GM23248 (cell line): ENCODE data around the gene MSANTD1. TPM values are rescaled to one million over a fixed set of nuclear protein-coding genes. Genes with fewer than 3 reads are reported as not detected.

Source experiments
- DNase-seq: peaks from one replicate; pipeline ENCODE4 v3.0.0-alpha.2; 2015
- H2AFZ ChIP-seq: fragments of 200-600 bp; sonication (generic); 2 replicates; pipeline ENCODE4 v1.6.1; 2016; ENCODE audit warnings: antibody characterized with exemption
- H3F3A ChIP-seq: fragments of 200-600 bp; sonication (generic); 2 replicates; pipeline ENCODE4 v1.6.1; 2016; ENCODE audit warnings: mild to moderate bottlenecking, antibody characterized with exemption, mixed run types; ENCODE audit not compliant: insufficient read depth
- H3K27ac ChIP-seq: fragments of 200-600 bp; sonication (generic); 2 replicates; pipeline ENCODE4 v1.5.1; 2016; ENCODE audit warnings: mild to moderate bottlenecking
- H3K27me3 ChIP-seq: fragments of 200-600 bp; sonication (generic); replicated peaks from 2 replicates; pipeline ENCODE4 v1.6.1; 2016; ENCODE audit warnings: mild to moderate bottlenecking; ENCODE audit not compliant: insufficient read depth
- H3K36me3 ChIP-seq: fragments of 200-600 bp; sonication (generic); 2 replicates; pipeline ENCODE4 v1.6.1; 2016; ENCODE audit warnings: low read depth, mild to moderate bottlenecking
- H3K4me1 ChIP-seq: fragments of 200-600 bp; sonication (generic); 2 replicates; pipeline ENCODE4 v1.6.1; 2016; ENCODE audit warnings: mild to moderate bottlenecking; ENCODE audit not compliant: insufficient read depth
- H3K4me2 ChIP-seq: fragments of 200-600 bp; sonication (generic); one replicate; pipeline ENCODE4 v1.6.1; 2016; ENCODE audit warnings: mild to moderate bottlenecking; ENCODE audit not compliant: unreplicated experiment
- H3K4me3 ChIP-seq: fragments of 200-600 bp; sonication (generic); 2 replicates; pipeline ENCODE4 v1.5.1; 2016; ENCODE audit warnings: mild to moderate bottlenecking
- H3K79me2 ChIP-seq: fragments of 200-600 bp; sonication (generic); 2 replicates; pipeline ENCODE4 v1.6.1; 2016; ENCODE audit warnings: mild to moderate bottlenecking; ENCODE audit not compliant: insufficient read depth
- H3K9ac ChIP-seq: fragments of 200-600 bp; sonication (generic); 2 replicates; pipeline ENCODE4 v1.6.1; 2016; ENCODE audit warnings: mild to moderate bottlenecking
- H3K9me2 ChIP-seq: fragments of 200-600 bp; sonication (generic); 2 replicates; pipeline ENCODE4 v1.6.1; 2016; ENCODE audit warnings: mixed run types, mild to moderate bottlenecking, moderate library complexity; ENCODE audit not compliant: insufficient read depth
- H3K9me3 ChIP-seq: fragments of 200-600 bp; sonication (generic); one replicate; pipeline ENCODE4 v1.6.1; 2017; ENCODE audit warnings: low read depth
- H4K20me1 ChIP-seq: fragments of 200-600 bp; sonication (generic); 2 replicates; pipeline ENCODE4 v1.6.0; 2016; ENCODE audit not compliant: insufficient read depth
- EZH2 ChIP-seq: fragments of 200-600 bp; sonication (generic); IDR thresholded peaks from 2 replicates; pipeline ENCODE4 v1.6.1; 2018; ENCODE audit warnings: antibody characterized with exemption, mild to moderate bottlenecking; ENCODE audit not compliant: insufficient read depth, poor library complexity, severe bottlenecking
- EZH2phosphoT487 ChIP-seq: fragments of 200-600 bp; sonication (generic); IDR thresholded peaks from 2 replicates; pipeline ENCODE4 v1.6.1; 2018; ENCODE audit warnings: antibody characterized with exemption, moderate library complexity, mild to moderate bottlenecking, low read depth; ENCODE audit not compliant: insufficient read depth
- WGBS, 2 experiments: methylation state at CpG; one replicate each; pipeline ENCODE4 v1.1.6; 2015 to 2017; ENCODE audit warnings: low lambda C conversion rate in 2 of 2, low coverage in 1 of 2; ENCODE audit errors: missing lambda C conversion rate in 2 of 2; 5-methylcytosine and 5-hydroxymethylcytosine counted together
- in situ Hi-C: fragments of 300-500 bp; cut with MboI; formaldehyde crosslinking; loops from 2 replicates; pipeline ENCODE4 v1.15.0; 2020
- polyA plus RNA-seq: library from polyadenylated mRNA; unstranded; fragments of >200 nt; fragmentation: Nextera tagmentation; extraction: Ambion mirVana; gene quantifications from 2 replicates; pipeline ENCODE4 v1.2.1, GENCODE V29; 2016
- total RNA-seq: library from RNA; depleted of rRNA; stranded (reverse); fragments of >200 nt; shearing (Covaris generic); gene quantifications from 2 replicates; pipeline ENCODE4 v1.2.3, GENCODE V29; 2014

Gene MSANTD1
- total and polyA plus RNA-seq, 2 experiments from 2014 or later: not detected

DNA sequence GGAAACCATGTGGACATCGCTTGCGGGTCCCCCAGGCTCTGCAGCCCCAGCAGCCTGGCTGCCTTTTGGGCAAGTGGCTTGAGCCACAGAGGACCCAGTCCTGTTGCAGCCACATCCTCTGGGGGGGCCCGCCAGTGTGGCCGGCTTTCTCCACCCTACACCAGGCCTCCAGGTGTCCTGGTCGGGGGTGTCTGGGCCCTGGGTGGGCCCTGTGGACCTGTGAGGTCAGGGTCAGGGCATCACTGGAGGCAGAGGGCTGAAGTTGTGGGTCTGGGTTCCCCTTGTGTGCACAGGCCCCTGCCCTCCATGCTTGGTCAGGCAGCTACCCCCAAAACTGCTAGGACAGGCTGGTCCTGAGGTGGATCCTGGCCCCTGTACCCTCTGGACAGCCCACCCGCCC lies 3.3 kb upstream of the MSANTD1 start:
- no peak for DNase-seq
- TF ChIP-seq EZH2phosphoT487 (no peak), EZH2 (no peak)
- Histone ChIP-seq H3K27ac (no peak overlapping the region), H3K36me3 (no peaks in the 10 kb centered on the region), H3K4me3 (no peak overlapping the region), H3K4me2 (no peak overlapping the region), H3K79me2 (no peaks in the 10 kb centered on the region), H2AFZ (no peak overlapping the region), H3K9me3 (no peaks in the 10 kb centered on the region), H3F3A (peaks cover 3% of the 10 kb centered on the region; the same call in 1 of the 2 replicates), H4K20me1 (no peaks in the 10 kb centered on the region), H3K4me1 (no peaks in the 10 kb centered on the region), H3K27me3 (no peaks in the 10 kb centered on the region), H3K9ac (no peak overlapping the region), H3K9me2 (no peaks in the 10 kb centered on the region)
- in situ Hi-C loops: no loop called here
- 77 to 83% methylated on average over 5 to 6 of the region's 6 CpGs for WGBS, 2 experiments

DNA sequence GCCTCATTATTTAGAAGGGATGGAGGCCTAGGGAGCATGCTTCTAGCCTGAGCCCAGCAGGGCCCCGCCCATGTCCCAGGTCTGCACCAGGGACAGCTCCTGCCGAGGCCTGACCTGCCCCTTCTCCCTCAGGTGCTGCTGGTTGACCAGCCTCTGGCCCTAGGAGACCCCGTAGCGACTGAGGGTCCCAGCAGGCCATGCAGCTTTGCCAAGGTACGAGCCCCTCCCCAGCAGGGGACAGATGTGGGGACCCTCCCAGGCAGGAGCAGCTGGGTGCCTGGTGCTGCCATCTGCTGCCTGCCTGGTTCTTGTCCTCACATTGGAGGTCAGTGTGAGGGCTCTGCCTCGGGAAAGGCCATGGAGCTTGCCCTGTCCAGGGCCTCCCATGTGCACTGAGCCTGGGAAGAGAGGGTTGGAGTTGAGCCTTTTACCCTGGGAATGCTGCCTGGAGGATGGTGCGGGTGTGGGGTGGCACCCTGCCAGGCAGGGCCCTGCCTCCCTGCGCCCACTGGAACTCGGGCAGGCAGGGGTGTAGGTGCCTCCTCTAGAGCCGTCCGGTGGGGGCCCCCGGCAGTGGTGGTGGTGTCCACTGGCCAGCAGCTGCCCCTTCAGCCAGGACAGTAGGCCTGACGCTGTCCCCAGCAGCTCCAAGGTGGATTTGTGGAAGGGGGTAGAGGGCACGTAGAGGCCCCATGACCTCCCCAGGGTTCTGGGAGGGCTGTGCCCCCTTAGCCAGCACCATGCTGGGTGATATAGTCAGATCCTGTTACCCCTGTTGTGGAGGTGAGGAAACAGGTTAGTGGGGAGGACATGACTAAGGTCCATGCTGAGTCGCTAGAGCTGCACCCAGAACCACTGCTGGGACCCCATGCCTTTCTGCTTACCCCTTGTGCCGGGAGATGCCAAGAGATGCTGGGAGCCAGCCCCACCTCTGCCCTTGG lies 2.2 kb upstream of the MSANTD1 start:
- Histone ChIP-seq H3K4me1 (no peaks in the 10 kb centered on the region), H3K4me3 (no peak overlapping the region), H3K27ac (no peak overlapping the region), H3F3A (peaks cover 3% of the 10 kb centered on the region; the same call in 1 of the 2 replicates), H2AFZ (no peak overlapping the region), H3K36me3 (no peaks in the 10 kb centered on the region), H3K79me2 (no peaks in the 10 kb centered on the region), H3K27me3 (no peaks in the 10 kb centered on the region), H3K4me2 (no peak overlapping the region), H3K9ac (no peak overlapping the region), H4K20me1 (no peaks in the 10 kb centered on the region), H3K9me2 (no peaks in the 10 kb centered on the region), H3K9me3 (no peaks in the 10 kb centered on the region)
- DNase-seq: no peak
- 76 to 79% methylated on average over 16 of the region's 16 CpGs for WGBS, 2 experiments
- no peak for TF ChIP-seq EZH2
- TF ChIP-seq EZH2phosphoT487: no peak
- in situ Hi-C loops: no loop called here

DNA sequence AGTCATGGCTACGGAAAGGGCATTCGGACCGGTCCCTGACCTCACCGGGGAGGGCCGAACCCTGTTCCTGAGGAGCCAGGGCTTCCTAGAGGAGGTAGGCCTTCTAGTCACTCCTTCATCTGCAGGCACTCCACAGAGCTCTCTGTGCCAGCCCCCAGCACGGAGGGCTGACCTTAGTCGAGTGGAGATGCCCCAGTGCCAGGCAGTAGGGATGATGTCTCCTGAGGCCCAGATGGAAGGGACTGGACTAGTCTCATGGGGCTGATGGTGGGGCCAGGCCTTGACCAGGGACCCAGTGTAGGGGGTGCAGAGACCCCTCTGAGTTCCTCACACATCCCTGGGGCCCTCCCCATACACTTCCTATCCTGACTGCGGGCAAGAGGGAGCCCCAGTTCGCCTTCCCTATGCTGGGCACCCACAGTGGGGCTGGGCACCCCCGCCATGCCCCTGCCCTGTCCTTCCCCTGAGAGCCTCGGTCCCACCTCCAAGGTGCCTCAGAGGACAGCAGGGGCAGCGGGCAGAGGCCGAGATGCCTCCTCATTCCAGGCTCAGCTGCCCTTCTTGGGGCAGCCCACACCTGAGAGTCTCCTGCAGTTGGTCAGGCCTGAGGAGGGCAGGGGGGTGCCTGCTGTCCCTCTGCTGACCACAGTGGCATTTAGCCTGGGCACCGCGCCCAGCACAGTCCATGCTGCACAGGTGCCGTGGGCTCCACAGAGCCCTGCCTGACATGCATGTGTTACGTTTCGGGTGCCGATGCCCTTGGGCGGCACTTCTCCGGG lies 1.4 kb upstream of the MSANTD1 start:
- no peak for TF ChIP-seq EZH2
- no peak for TF ChIP-seq EZH2phosphoT487
- no peak for DNase-seq
- Histone ChIP-seq H2AFZ (no peak overlapping the region), H3K27me3 (no peaks in the 10 kb centered on the region), H3K27ac (no peak overlapping the region), H3F3A (no peaks in the 10 kb centered on the region), H3K9me2 (no peaks in the 10 kb centered on the region), H4K20me1 (no peaks in the 10 kb centered on the region), H3K9ac (no peak overlapping the region), H3K4me3 (no peak overlapping the region), H3K4me1 (no peaks in the 10 kb centered on the region), H3K9me3 (no peaks in the 10 kb centered on the region), H3K4me2 (no peak overlapping the region), H3K36me3 (no peaks in the 10 kb centered on the region), H3K79me2 (no peaks in the 10 kb centered on the region)
- in situ Hi-C loops: no loop called here
- WGBS, 2 experiments: 92 to 93% methylated on average over 18 to 19 of the region's 21 CpGs

DNA sequence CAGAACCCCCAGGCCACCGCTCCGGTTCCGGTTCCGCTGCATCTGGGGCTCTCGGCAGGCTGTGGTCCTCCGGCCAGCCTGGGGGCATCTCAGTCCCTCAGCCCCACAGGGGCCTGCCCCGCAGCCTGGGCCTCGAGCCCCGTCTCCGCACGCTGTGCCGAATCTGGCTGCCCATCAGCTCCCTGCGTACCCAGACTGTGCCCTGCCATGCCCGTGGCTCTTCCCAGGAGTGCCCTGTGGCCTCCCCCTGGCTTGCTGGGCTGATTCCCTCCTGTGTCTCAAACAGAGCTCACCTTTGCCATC lies 830 bp upstream of the MSANTD1 start:
- Histone ChIP-seq H2AFZ (no peak overlapping the region), H4K20me1 (no peaks in the 10 kb centered on the region), H3K9me2 (no peaks in the 10 kb centered on the region), H3F3A (no peaks in the 10 kb centered on the region), H3K27ac (no peak overlapping the region), H3K9ac (no peak overlapping the region), H3K9me3 (no peaks in the 10 kb centered on the region), H3K4me1 (no peaks in the 10 kb centered on the region), H3K36me3 (no peaks in the 10 kb centered on the region), H3K4me3 (no peak overlapping the region), H3K27me3 (no peaks in the 10 kb centered on the region), H3K4me2 (no peak overlapping the region), H3K79me2 (no peaks in the 10 kb centered on the region)
- 96% methylated on average over 12 of the region's 14 CpGs; no CpG with 5 or more reads in 1 of the 2 experiments for WGBS, 2 experiments
- DNase-seq: no peak
- no peak for TF ChIP-seq EZH2phosphoT487
- TF ChIP-seq EZH2: no peak
- in situ Hi-C loops: no loop called here
